Measurements from ENCODE around the gene KLHDC7B.

The KLHDC7B gene

DNA sequence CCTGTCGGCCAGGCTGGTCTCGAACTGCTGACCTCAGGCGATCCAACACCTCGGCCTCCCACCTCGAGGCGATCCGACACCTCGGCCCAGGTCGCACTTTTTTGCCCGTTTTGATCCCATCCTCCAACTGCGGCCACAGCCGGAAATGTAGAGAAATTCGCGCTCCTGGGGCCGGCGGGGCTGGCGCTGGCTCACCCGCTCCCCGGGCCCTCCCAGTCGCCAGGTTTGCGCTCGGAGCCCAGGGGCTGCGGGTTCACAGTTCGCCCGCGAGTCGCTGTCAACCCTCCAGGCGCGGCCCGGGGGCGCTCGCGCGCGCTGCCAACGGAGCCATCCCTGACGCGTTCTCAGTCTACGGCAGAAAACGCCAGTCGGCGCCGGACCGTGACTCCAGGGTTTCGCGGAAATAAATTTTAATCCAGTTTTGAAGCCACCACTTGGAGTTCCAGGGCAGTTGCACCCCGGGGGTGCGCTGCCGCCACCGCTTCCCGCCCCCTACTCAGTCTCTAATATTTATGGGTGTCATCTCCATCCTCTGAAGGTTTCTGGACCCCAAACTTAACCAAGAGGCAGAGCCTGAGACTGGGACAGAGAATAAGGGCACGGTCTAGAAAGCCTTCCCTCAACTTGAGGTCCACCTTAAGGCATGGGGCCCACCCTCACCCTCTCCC is 1.5 kb upstream of the KLHDC7B start:
- TF ChIP-seq, protein P1, sequence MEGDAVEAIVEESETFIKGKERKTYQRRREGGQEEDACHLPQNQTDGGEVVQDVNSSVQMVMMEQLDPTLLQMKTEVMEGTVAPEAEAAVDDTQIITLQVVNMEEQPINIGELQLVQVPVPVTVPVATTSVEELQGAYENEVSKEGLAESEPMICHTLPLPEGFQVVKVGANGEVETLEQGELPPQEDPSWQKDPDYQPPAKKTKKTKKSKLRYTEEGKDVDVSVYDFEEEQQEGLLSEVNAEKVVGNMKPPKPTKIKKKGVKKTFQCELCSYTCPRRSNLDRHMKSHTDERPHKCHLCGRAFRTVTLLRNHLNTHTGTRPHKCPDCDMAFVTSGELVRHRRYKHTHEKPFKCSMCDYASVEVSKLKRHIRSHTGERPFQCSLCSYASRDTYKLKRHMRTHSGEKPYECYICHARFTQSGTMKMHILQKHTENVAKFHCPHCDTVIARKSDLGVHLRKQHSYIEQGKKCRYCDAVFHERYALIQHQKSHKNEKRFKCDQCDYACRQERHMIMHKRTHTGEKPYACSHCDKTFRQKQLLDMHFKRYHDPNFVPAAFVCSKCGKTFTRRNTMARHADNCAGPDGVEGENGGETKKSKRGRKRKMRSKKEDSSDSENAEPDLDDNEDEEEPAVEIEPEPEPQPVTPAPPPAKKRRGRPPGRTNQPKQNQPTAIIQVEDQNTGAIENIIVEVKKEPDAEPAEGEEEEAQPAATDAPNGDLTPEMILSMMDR (IDR thresholded peaks at IDR 0.05; ENCODE audit: insufficient read depth, low read length, poor library complexity, severe bottlenecking), result peak; percentile 74
- no peak overlapping the region for H3K4me3 ChIP-seq (replicated peaks; ENCODE audit: low read depth, low read length)
- no peaks in the 10 kb centered on the region for H3K36me3 ChIP-seq (ENCODE audit: control insufficient read depth, insufficient read depth, low read length)
- peak; percentile 89 for DNase-seq (ENCODE audit: extremely low read depth, insufficient read length)
- no peaks in the 10 kb centered on the region for H3K27me3 ChIP-seq (replicated peaks; ENCODE audit: control insufficient read depth, insufficient read depth, low read length)

DNA sequence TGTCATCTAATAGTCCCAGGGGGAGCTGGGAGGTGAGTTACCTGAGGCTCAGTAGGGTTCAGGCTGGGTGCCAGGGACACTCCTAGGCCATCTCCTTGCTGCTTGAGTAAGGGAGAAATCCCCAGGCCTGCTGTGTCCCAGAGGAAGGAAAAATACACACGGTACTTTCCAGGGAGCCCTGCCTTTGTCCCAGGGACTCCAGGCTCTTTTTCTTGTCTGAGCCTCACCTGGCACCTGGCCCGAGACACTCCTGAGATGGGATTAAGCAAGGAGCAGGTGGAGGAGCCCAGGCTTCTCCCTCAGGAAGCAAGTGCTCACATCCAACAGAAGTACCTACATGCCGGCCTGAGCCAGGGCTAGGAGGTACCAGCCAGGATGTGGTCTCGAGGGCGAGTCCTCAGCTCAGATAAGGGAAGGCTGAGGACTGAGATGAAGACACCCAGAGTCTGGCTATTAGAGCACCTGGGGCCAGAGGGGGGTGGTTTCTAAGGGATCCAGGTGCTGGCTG is 899 bp upstream of the KLHDC7B start:
- no peak for DNase-seq (ENCODE audit: extremely low read depth, insufficient read length)
- Histone ChIP-seq H3K27me3 (replicated peaks; ENCODE audit: control insufficient read depth, insufficient read depth, low read length) (no peaks in the 10 kb centered on the region), H3K4me3 (replicated peaks; ENCODE audit: low read depth, low read length) (no peak overlapping the region), H3K36me3 (ENCODE audit: control insufficient read depth, insufficient read depth, low read length) (no peaks in the 10 kb centered on the region)
- TF ChIP-seq, protein P1 (IDR thresholded peaks at IDR 0.05; ENCODE audit: insufficient read depth, low read length, poor library complexity, severe bottlenecking), result no peak

DNA sequence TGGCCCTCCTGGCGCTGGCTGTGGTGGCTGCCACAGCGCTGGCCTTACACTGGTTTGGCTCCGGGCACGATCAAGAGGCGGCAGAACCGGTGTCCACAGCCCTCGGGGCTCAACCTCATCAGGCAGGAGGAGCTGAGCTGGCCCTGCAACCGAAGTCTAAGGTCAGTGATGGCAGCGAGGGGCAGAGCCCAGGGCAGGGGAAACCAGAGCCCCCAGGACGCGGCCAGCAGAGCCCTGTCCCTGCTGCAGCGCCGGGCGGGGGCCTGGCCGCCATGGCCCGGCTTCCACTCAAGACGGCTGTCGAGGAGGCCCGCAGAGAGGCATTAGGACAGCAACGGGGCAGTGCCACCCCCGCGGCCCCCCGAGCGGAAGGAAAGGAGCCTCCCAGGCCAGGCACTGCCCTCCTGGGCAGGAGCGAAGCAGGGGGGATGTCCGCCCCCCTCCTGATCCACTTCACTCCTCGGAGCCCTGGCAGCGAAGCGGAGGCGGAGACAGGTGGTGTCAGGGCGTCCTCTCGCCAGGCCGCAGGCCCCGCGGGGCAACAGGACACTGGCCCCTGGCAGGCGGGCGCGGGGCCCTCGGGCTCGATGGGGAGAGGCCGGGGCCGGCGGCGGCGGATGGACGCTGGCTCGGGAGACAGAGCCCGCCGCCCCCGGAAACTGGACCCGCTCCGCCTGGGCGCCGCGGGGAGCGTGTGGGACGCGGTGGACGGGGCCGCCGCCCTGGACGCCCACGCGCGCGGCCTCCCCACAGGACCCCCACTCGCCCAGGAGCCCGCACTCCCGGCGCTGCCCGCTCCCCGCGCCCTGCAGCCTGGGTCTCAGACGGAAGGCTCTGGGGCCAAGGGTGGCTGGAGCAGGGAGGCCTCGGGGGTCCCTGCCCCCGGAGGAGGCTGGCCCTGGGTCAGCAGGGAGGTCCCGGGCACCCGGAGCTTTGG is 895 bp downstream of the KLHDC7B start:
- H3K27me3 ChIP-seq (replicated peaks; ENCODE audit: control insufficient read depth, insufficient read depth, low read length), result no peaks in the 10 kb centered on the region
- H3K36me3 ChIP-seq (ENCODE audit: control insufficient read depth, insufficient read depth, low read length), result no peaks in the 10 kb centered on the region
- no peak for DNase-seq (ENCODE audit: extremely low read depth, insufficient read length)
- TF ChIP-seq, protein P1 (IDR thresholded peaks at IDR 0.05; ENCODE audit: insufficient read depth, low read length, poor library complexity, severe bottlenecking), result no peak
- no peak overlapping the region for H3K4me3 ChIP-seq (replicated peaks; ENCODE audit: low read depth, low read length)

DNA sequence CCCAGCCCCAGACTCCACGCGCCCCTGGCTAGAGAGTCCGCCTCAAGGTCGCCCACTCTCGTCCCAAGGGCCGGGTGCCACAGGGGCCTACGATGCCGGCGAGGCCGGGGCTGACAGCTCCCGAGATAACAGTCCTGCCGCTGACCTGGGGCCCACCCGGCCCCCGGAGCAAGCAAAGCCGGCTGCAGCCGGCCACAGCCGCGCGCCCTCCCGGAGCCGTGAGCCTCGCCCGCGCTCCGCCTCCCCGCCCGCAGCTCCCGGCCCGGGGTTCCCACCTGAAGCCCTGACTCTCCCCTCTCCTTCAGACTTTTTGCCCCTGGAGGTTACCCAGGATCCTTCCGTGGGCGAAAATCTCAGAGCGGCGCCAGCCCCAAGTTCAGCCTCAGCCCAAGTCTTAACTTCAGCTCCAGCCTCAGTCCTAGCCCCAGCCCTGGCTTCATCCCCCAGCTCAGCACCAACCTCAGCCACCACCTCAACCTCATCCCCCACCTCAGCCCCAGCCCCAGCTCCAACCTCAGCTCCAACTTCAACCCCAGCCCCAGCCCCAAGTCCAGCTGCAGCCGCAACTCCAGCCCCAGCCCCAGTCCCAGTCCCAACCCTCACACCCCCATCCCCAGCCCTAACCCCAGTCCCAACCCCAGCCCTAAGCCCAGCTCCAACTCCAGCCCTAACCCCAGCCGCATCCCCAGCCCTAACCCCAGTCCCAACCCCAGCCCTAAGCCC is 1.7 kb downstream of the KLHDC7B start:
- no peak overlapping the region for H3K4me3 ChIP-seq (replicated peaks; ENCODE audit: low read depth, low read length)
- H3K36me3 ChIP-seq (ENCODE audit: control insufficient read depth, insufficient read depth, low read length), result no peaks in the 10 kb centered on the region
- no peak for DNase-seq (ENCODE audit: extremely low read depth, insufficient read length)
- TF ChIP-seq, protein P1 (IDR thresholded peaks at IDR 0.05; ENCODE audit: insufficient read depth, low read length, poor library complexity, severe bottlenecking), result no peak
- H3K27me3 ChIP-seq (replicated peaks; ENCODE audit: control insufficient read depth, insufficient read depth, low read length), result no peaks in the 10 kb centered on the region

DNA sequence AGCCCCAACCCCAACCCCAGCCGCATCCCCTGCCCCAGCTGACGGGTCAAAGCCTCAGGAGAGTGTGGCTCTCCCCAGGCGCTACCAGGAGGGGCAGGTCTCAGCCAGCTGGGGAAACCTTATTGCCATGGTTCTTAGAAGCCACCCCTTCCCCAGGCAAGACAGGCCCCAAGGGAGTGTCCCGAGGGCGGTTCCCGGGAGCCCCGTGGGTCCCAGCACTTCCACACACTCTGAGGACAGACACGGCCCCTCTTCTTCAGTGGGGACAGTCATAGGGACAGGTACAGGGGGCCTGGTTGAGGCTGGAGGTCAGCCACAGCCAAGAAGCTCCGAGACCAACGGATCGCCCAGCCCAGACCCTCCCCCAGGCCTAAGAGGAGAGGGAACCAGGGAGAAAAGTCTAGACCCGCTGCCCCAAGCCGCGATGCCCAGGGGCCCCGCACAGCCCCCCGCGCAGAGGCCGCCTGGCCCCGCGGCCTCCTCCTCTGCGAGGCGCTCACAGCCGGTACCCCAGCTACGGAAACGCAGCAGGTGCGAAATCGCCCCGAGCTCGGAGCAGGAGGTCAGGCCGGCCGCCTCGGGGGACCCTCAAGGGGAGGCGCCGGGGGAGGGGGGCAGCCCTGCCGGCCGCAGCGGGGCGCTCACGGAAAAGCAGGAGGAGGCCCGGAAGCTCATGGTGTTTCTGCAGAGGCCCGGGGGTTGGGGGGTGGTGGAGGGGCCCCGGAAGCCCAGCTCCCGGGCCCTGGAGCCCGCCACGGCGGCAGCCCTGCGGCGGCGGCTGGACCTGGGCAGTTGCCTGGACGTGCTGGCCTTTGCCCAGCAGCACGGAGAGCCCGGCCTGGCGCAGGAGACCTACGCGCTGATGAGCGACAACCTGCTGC is 2.6 kb downstream of the KLHDC7B start:
- TF ChIP-seq, protein P1 (IDR thresholded peaks at IDR 0.05; ENCODE audit: insufficient read depth, low read length, poor library complexity, severe bottlenecking), result peak; percentile 21
- no peaks in the 10 kb centered on the region for H3K36me3 ChIP-seq (ENCODE audit: control insufficient read depth, insufficient read depth, low read length)
- H3K27me3 ChIP-seq (replicated peaks; ENCODE audit: control insufficient read depth, insufficient read depth, low read length), result no peaks in the 10 kb centered on the region
- peak overlapping the region; percentile 40 for H3K4me3 ChIP-seq (replicated peaks; ENCODE audit: low read depth, low read length)
- peak; percentile 47 for DNase-seq (ENCODE audit: extremely low read depth, insufficient read length)
